Testis (tissue), 3 donors: ENCODE results near the gene MYO15A. TPM values are rescaled to one million over a fixed set of nuclear protein-coding genes. Genes with fewer than 3 reads are reported as not detected.

Experiments
- DNase-seq: peaks from one replicate; pipeline ENCODE4 v3.0.0-alpha.2; 2019
- H3K27ac ChIP-seq, 2 donors: fragments of 200-600 bp; sonication (generic); one replicate each; pipeline ENCODE4 v1.5.1; 2019
- H3K27me3 ChIP-seq: fragments of 200-600 bp; sonication (generic); one replicate; pipeline ENCODE4 v1.5.1; 2019
- H3K36me3 ChIP-seq: fragments of 200-600 bp; sonication (generic); one replicate; pipeline ENCODE4 v1.5.1; 2017; ENCODE audit warnings: low read depth; ENCODE audit errors: missing control alignments
- H3K4me1 ChIP-seq: fragments of 200-600 bp; sonication (generic); one replicate; pipeline ENCODE4 v1.5.1; 2019
- H3K4me3 ChIP-seq, 2 donors: fragments of 200-600 bp; sonication (generic); one replicate each; pipeline ENCODE4 v1.5.1; 2017 to 2019
- H3K9me3 ChIP-seq: fragments of 200-600 bp; sonication (generic); one replicate; pipeline ENCODE4 v1.5.1; 2017
- CTCF ChIP-seq, 3 experiments: fragments of 450-650 bp in 2 of 3; fragments of 200-600 bp in 1 of 3; sonication (generic) in 1 of 3; IDR thresholded peaks; one replicate each; pipeline ENCODE4 v1.5.1; 2016 to 2019; ENCODE audit warnings: antibody characterized with exemption in 3 of 3, mild to moderate bottlenecking in 2 of 3, moderate library complexity in 1 of 3
- POLR2A ChIP-seq: fragments of 450-650 bp; IDR thresholded peaks from one replicate; pipeline ENCODE4 v1.6.1; 2017; ENCODE audit warnings: antibody characterized with exemption, mild to moderate bottlenecking, moderate library complexity
- WGBS, 2 donors: methylation state at CpG; one replicate each; pipeline ENCODE4 v1.1.5; 2018; 5-methylcytosine and 5-hydroxymethylcytosine counted together
- intact Hi-C: fragments of 100-400 bp; cut with DNase I; formaldehyde crosslinking; loops from one replicate; pipeline ENCODE4 v1.15.1; 2023; ENCODE audit warnings: low total_unique reads
- polyA plus RNA-seq: library from polyadenylated mRNA; stranded (reverse); fragments of 350-450 nt; fragmentation: Illumina TruSeq; extraction: RNeasy Lipid Tissue Mini Kit (QIAGEN cat#74804); gene quantifications from one replicate; pipeline ENCODE4 v1.2.3, GENCODE V29; 2014; ENCODE audit warnings: low read depth, low replicate concordance; ENCODE audit not compliant: insufficient read depth
- total RNA-seq, 2 donors: library from RNA; depleted of rRNA; stranded (reverse); fragments of >200 nt; gene quantifications; one replicate each; pipeline ENCODE4 v1.2.3, GENCODE V29; 2016

Gene MYO15A
- total and polyA plus RNA-seq, 3 donors from 2014 or later, result 18.6 to 30.2 (median 21.7) TPM

- TF ChIP-seq POLR2A (no peak), CTCF (IDR thresholded peaks at IDR 0.05) (no peak)
- peak within 1 kb of the TSS; percentile 60 to 62 for H3K4me3 ChIP-seq
- peak; percentile 98 for DNase-seq
- no peaks in the 10 kb centered on the region for H3K36me3 ChIP-seq
- 0 to 1% methylated on average over 5 to 54 of the region's 60 CpGs for WGBS, 2 donors
- H3K27ac ChIP-seq, result peak within 1 kb of the TSS; percentile 64 to 84
- intact Hi-C loops, result no loop called here
- H3K27me3 ChIP-seq, result no peaks in the 10 kb centered on the region
- peaks cover 22% of the 10 kb centered on the region for H3K4me1 ChIP-seq
- H3K9me3 ChIP-seq, result no peaks in the 10 kb centered on the region
Observed at GRCh38 chr17:18225121-18225641, 116.6 kb downstream of the MYO15A start, which contains the start of gene LLGL1. LLGL1 (plus strand) TSS chr17:18225635; CDS start chr17:18225683, 48 bp downstream.

- TF ChIP-seq POLR2A (no peak), CTCF (IDR thresholded peaks at IDR 0.05) (no peak)
- Histone ChIP-seq H3K9me3 (no peaks in the 10 kb centered on the region), H3K27ac (peak overlapping the region in 1 of 2 donors; percentile 66), H3K36me3 (no peaks in the 10 kb centered on the region), H3K4me3 (peak overlapping the region; percentile 60 to 62), H3K4me1 (peaks cover 22% of the 10 kb centered on the region), H3K27me3 (no peaks in the 10 kb centered on the region)
- intact Hi-C loops, result no loop called here
- no peak for DNase-seq
- WGBS, 2 donors, result 0 to 1% methylated on average over 6 to 14 of the region's 57 CpGs
Observed at GRCh38 chr17:18225642-18226283, 117.2 kb downstream of the MYO15A start.

- WGBS, 2 donors, result 14 to 15% methylated on average over 12 to 16 of the region's 16 CpGs
- intact Hi-C loops, result no loop called here
Observed at GRCh38 chr17:18226284-18226945, 117.9 kb downstream of the MYO15A start.

GRCh38 chr17:18227635-18228034, 119.1 kb downstream of the MYO15A start:
- Histone ChIP-seq H3K4me1 (peaks cover 22% of the 10 kb centered on the region), H3K9me3 (no peaks in the 10 kb centered on the region), H3K4me3 (no peak overlapping the region), H3K36me3 (no peaks in the 10 kb centered on the region), H3K27me3 (no peaks in the 10 kb centered on the region), H3K27ac (no peak overlapping the region)
- DNase-seq, result no peak
- TF ChIP-seq CTCF (IDR thresholded peaks at IDR 0.05), result no peak
- TF ChIP-seq POLR2A, result no peak
- WGBS, 2 donors, result 94 to 95% methylated on average over 5 of the region's 5 CpGs
- intact Hi-C loops, result no loop called here

More at GRCh38 chr17:18226284-18226945, 117.9 kb downstream of the MYO15A start:
- no peak for DNase-seq
- TF ChIP-seq POLR2A (no peak), CTCF (IDR thresholded peaks at IDR 0.05) (no peak)
- peaks cover 22% of the 10 kb centered on the region for H3K4me1 ChIP-seq
- no peaks in the 10 kb centered on the region for H3K27me3 ChIP-seq
- H3K36me3 ChIP-seq, result no peaks in the 10 kb centered on the region
- H3K4me3 ChIP-seq, result peak overlapping the region; percentile 60 to 62
- H3K27ac ChIP-seq, result peak overlapping the region in 1 of 2 donors; percentile 66
- no peaks in the 10 kb centered on the region for H3K9me3 ChIP-seq
